8988T (cell line): ENCODE results near the gene SELENOF.
"Not testable (repeated sequence)": the region's sequence is repeated elsewhere in the genome, so short reads cannot be mapped to it uniquely, and the experiment has no call there.

Source experiments
- DNase-seq: peaks from one replicate; pipeline ENCODE4 v3.0.0; 2011

SELENOF gene

DNA sequence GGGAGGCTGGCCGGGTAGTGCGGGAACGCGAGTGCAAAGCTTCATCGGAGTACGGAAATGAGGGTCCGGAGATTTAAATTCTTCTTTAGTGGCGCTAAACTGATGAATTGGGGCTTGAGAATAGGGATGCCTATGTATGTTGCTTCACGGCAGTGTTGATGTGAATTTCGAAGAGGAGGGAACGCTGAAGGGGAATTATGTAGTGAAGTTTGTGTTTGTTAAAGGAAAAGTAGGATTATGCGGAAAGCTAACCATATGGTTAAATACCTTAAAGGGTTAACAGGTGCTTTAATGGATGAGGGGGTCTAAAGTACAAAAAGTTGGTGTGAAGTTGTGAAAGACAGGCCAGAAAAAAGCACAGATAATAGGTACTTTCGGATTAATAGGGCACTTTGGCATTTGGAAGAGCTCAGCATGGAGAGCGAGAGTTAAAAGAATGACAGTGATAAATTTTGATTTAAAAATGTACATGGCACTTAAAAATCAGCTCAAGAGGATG, 1.9 kb upstream of the SELENOF start:
- DNase-seq, result no peak

DNA sequence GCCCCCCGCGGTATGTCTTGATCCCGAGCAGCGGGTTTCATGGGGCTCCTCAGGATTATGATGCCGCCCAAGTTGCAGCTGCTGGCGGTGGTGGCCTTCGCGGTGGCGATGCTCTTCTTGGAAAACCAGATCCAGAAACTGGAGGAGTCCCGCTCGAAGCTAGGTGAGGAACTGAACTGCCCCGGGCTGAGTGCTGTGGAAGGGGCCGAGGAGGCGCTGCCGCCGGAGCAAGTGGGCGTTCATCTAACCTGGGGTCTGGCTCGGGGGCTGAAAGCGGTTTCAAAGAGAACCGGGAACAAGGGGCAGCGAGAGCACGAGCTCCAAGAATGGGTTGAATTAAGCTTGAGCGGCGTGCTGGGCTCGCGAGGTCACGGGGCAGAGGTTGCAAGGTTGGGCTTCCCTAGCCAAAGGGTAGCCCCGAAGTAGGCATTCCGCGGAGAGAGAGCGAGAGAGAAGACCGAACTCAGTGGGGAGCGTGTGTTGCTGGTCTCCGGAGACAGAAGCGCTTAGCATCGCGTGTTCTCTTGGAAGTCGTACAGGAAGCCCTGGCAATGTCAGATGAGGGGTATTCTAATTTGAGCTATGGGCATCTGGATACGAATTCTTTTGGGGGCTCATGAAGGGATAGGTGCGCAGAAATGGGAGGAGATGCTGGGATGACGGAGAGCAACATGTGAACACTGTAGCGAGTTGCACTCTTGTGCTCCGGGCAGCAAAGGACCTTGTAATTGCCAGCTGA, 1.2 kb upstream of the SELENOF start:
- no peak for DNase-seq

GRCh38 chr1:86914601-86914997, 673 bp upstream of the SELENOF start, which contains the start of gene HS2ST1:
TSS of gene HS2ST1 (plus strand) at chr1:86914635.
- DNase-seq, result no peak

DNA sequence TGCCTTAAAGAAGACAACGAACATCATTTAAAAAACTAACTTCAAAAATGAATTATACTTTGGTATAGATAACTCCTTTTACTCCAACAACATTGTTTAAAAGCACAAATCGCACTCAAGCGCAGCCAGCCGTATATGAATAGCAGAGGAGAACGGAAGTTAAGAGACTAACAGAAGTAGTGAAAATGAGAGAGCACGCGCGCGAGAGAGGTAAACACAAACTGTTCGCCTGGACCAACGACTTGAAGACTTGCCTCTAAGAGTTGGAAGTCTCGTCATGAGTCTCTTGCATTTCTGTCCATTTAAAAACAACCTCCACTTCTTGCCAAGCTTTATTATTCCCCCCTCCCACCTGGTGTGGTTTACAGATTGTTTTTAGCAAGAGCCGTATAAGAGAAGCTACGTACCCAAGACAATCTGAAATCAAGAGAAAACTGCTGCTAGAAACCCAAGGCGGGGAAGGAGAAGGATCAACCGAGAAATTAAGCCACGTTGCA, 479 bp downstream of the SELENOF start:
- DNase-seq, result no peak

- DNase-seq, result no peak
These were observed 1.5 kb downstream of the SELENOF start for GRCh38 chr1:86912281-86912900.

DNA sequence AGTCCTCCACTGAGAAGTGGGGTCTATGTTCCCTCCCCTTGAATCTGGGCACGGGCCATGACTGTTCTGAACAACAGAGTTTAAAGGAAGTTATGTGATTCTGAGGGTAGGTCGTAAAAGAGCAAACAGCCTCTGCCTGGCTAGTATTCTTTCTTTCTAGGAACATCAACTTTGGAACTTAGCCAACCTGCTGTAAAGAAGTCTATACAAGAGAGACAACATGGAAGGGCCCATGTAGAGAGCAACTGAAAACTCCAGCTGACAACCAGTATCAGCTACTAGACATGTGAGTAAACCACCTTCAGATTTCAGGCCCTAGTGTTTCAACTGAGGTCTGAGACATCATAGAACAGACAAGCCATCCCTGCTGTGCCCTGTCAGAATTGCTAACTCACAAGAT, 7.5 kb downstream of the SELENOF start:
- DNase-seq, result no peak

DNA sequence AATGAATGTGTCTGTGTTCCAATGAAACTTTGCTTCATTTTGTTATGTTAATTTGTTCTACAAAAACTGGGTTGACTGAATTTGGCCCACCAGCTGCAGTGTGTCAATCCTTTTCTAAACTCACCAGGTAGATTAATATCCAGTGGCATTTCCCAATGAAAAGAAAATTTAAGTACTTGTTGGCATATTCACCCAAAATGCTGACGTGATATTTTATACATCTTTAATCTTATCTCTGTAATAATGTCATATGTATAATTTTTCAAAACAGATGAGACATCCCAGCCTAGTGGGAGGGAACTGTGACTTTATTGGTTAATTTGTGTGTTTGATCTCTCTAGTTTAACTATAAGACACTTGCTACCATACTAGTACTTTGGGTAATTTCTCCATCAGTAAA, 8.1 kb downstream of the SELENOF start:
- no peak for DNase-seq

GRCh38 chr1:86899401-86899800, 14.5 kb downstream of the SELENOF start:
- not testable (repeated sequence) for DNase-seq

DNA sequence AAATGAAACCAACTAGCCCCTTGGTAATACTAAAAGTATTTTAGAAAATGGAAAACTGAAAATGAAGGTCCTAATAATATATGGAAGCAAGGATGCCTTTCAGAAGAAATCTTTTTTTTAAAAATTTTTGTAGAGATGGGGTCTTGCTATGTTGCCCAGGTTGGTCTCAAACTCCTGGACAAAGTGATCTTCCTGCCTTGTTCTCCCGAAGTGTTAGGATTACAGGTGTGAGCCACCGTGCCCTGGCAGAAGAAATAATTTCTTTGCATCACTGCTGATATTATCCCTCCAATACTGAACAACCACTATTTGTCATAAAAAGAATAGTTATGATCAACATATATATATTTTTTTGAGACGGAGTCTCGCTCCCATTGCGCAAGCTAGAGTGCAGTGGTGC, 25.6 kb downstream of the SELENOF start:
- no peak for DNase-seq

DNA sequence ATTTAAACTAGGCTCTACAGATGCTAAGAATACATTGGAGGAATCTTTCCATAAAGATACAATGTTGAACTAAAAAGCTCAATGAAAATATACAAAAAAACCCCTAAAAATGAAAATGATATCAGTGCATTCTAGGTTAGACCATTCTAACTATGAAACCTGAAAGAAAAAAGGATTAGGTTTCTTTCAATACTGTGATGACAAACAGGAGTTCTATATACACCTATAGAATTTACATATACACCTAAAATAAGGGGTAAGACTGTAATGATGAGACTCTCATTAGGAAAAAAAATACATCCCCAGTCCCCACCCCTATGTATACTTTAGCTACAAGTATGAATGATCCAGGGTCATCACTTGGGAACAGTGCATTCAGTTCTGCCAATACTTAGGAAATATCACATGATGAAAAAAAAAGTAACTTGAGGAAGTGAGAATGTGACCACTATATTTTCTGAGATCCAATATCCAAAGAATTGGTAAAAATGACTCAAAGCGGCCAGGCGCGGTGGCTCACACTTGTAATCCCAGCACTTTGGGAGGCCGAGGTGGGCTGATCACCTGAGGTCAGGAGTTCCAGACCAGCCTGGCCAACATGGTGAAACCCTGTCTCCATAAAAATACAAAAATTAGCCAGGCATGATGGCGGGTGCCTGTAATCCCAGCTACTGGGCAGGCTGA, 26.3 kb downstream of the SELENOF start:
- DNase-seq, result no peak

DNA sequence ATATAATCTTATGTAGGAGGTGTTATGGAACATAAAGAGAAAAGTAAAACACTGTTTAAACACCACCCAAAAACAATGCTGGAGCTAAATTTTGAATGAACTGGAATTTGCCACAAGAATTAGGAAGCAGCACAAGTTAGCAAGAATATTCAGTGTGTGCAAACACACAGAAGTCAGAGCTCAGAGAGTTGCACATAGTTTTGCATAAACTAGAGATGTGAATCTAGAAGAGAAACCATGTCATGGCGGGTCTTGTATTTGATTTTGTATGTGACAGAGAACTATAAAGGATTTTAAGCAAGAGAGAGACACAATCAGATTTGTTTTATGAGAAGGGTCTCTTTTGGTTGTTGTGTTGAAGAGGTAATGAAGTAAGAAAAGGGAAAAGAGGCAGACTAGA, 38.2 kb downstream of the SELENOF start:
- no peak for DNase-seq

DNA sequence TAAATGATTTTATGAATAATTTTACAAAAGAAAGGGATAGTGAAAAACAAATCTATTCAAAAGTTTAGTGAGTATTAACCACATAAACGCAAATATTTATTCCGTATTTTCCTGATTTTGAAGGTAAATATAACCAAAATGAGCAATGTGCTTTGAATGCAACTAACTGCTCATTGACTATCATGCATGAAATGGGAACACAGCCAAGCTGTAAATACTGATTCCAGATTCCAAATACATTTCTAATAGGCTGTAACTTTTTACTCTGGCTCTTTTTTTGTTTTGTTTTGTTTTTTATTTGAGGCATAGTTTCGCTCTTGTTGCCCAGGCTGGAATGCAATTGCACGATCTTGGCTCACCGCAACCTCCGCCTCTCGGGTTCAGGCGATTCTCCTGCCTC, 41.8 kb downstream of the SELENOF start:
- no peak for DNase-seq

GRCh38 chr1:86871001-86871400, 42.9 kb downstream of the SELENOF start:
- DNase-seq, result no peak

- no peak for DNase-seq
These were observed 45.4 kb downstream of the SELENOF start for GRCh38 chr1:86868477-86868876.

GRCh38 chr1:86867278-86867677, 46.6 kb downstream of the SELENOF start:
- not testable (repeated sequence) for DNase-seq

GRCh38 chr1:86866665-86867064, 47.3 kb downstream of the SELENOF start:
- DNase-seq, result no peak

GRCh38 chr1:86865973-86866637, 47.8 kb downstream of the SELENOF start:
- DNase-seq, result no peak

GRCh38 chr1:86862920-86863319, 51.0 kb downstream of the SELENOF start:
- DNase-seq, result no peak

GRCh38 chr1:86861424-86861823, 52.5 kb downstream of the SELENOF start:
- DNase-seq, result no peak

DNA sequence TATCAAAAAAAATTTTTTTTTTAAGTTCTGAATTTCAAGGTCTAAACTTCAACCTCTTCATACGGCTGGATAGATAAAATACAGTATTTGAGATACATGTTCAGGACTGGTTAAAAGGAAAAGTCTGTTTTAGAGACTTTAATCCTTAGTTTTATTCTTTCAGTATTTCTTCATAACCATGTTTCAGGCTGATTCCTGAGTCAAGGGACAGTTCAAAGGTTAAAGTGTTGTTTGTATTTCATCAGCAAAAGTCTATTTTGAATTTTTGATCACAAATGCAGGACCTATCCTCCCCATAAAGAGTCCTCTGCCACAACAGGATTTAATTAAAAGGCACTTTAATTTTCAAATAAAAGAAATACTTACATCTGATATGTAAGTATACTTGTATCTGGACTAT, 53.5 kb downstream of the SELENOF start:
- DNase-seq, result no peak

DNA sequence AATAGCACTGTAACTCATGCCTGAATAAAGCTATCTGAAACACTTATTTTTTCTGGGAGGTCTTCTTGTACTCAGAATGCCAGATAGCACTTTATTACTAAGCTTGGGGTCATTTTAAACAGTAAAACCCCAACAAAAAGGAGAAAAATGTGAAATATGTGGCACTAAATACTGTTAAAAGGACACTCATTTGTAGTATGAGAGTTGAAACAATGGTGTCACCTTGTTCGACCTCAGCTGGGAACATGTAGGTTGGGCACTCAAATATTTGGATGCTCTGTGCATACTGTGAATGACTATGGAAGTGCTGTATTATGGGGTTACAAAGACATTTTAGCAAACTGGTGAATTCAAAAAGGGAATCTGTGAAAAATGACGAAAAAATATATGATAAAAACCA, 53.9 kb downstream of the SELENOF start:
- no peak for DNase-seq

GRCh38 chr1:86858524-86859261, 55.2 kb downstream of the SELENOF start:
- no peak for DNase-seq
